Fibroblast of lung (primary cell): ENCODE results near the gene ZMAT3. TPM values are rescaled to one million over a fixed set of nuclear protein-coding genes. Genes with fewer than 3 reads are reported as not detected.

Experiments used
- DNase-seq, 2 donors: peaks; one replicate each; pipeline versions ENCODE4 v3.0.0 to v3.0.0-alpha.2; 2010; ENCODE audit warnings: low read depth in 2 of 2
- H2AFZ ChIP-seq: 2 replicates; pipeline ENCODE4 v1.5.1; 2012; ENCODE audit warnings: low read length, control low read depth, inconsistent platforms
- H3K27ac ChIP-seq: 2 replicates; pipeline ENCODE4 v1.5.1; 2011; ENCODE audit warnings: low read length, control low read depth; ENCODE audit not compliant: insufficient read depth
- H3K27me3 ChIP-seq: 2 replicates; pipeline ENCODE4 v1.5.1; 2011; ENCODE audit warnings: mild to moderate bottlenecking, low read length; ENCODE audit not compliant: control insufficient read depth, insufficient read depth
- H3K36me3 ChIP-seq: 2 replicates; pipeline ENCODE4 v1.5.1; 2011; ENCODE audit warnings: low read length; ENCODE audit not compliant: control insufficient read depth, insufficient read depth
- H3K4me1 ChIP-seq: 2 replicates; pipeline ENCODE4 v1.5.1; 2011; ENCODE audit warnings: low read length; ENCODE audit not compliant: control insufficient read depth, insufficient read depth; ENCODE audit errors: extremely low read depth
- H3K4me2 ChIP-seq: 2 replicates; pipeline ENCODE4 v1.5.1; 2011; ENCODE audit warnings: low read length, control low read depth; ENCODE audit not compliant: insufficient read depth; ENCODE audit errors: extremely low read depth
- H3K4me3 ChIP-seq, 4 experiments: fragments of 200-600 bp in 1 of 4; sonication (generic) in 1 of 4; replicated peaks in 1 of 4; 2 replicates each; pipeline ENCODE4 v1.5.1; 2011 to 2016; ENCODE audit warnings: low read length in 4 of 4, low read depth in 3 of 4, mild to moderate bottlenecking in 3 of 4, control low read depth in 2 of 4, inconsistent platforms in 1 of 4, mixed read lengths in 1 of 4; ENCODE audit not compliant: insufficient read depth in 1 of 4; ENCODE audit errors: control extremely low read depth in 1 of 4
- H3K79me2 ChIP-seq: 2 replicates; pipeline ENCODE4 v1.5.1; 2012; ENCODE audit warnings: mild to moderate bottlenecking, low read length, inconsistent platforms; ENCODE audit not compliant: control insufficient read depth, insufficient read depth
- H3K9ac ChIP-seq: 2 replicates; pipeline ENCODE4 v1.5.1; 2011; ENCODE audit warnings: mild to moderate bottlenecking, low read length, control low read depth; ENCODE audit not compliant: insufficient read depth
- H3K9me3 ChIP-seq: 2 replicates; pipeline ENCODE4 v1.5.1; 2012; ENCODE audit warnings: low read depth, low read length; ENCODE audit not compliant: control insufficient read depth, insufficient read depth
- H4K20me1 ChIP-seq: 2 replicates; pipeline ENCODE4 v1.5.1; 2011; ENCODE audit warnings: low read length; ENCODE audit not compliant: control insufficient read depth, insufficient read depth; ENCODE audit errors: extremely low read depth
- CTCF ChIP-seq, 2 donors: IDR thresholded peaks in 1 of 2; conservative IDR thresholded peaks in 1 of 2; 1 replicate in 1 of 2; 2 replicates in 1 of 2; pipeline ENCODE4 v1.5.1; 2011 to 2012; ENCODE audit warnings: low read length in 2 of 2, control low read depth in 1 of 2, inconsistent platforms in 1 of 2, low read depth in 1 of 2, mild to moderate bottlenecking in 1 of 2
- EZH2 ChIP-seq: IDR thresholded peaks from 2 replicates; pipeline ENCODE4 v1.5.1; 2012; ENCODE audit warnings: low read length, control low read depth, mild to moderate bottlenecking; ENCODE audit errors: missing control alignments
- polyA plus RNA-seq, 2 donors: library from polyadenylated mRNA; depleted of rRNA in 1 of 2; stranded (reverse) in 1 of 2; unstranded in 1 of 2; fragments of >200 nt; gene quantifications; 2 replicates each; pipeline ENCODE4 v1.2.1, GENCODE V29; 2011 to 2012; ENCODE audit warnings: missing spikeins in 1 of 2
- total RNA-seq: library from RNA; depleted of rRNA; stranded (reverse); fragments of >200 nt; gene quantifications from 2 replicates; pipeline ENCODE4 v1.2.1, GENCODE V29; 2014

The ZMAT3 gene
- total and polyA plus RNA-seq, 2 donors (not counting 1 experiment from before 2014, with no cell fraction given) = 34.3 to 34.8 TPM

- H3K9ac ChIP-seq = no peak overlapping the region
- H3K9me3 ChIP-seq = no peaks in the 10 kb centered on the region
- TF ChIP-seq EZH2 = no peak
- no peak for TF ChIP-seq CTCF (conservative IDR thresholded peaks at IDR 0.05 in 1 of 2, IDR thresholded peaks at IDR 0.05 in 1 of 2; ENCODE audit: low read depth in 1 of 2, low read length in 2 of 2)
- H3K27ac ChIP-seq = no peak overlapping the region
- H3K4me3 ChIP-seq = no peak overlapping the region
- H3K27me3 ChIP-seq = no peaks in the 10 kb centered on the region
- H3K36me3 ChIP-seq = peaks cover 1% of the 10 kb centered on the region
- peaks cover 9% of the 10 kb centered on the region for H3K4me1 ChIP-seq
- no peak overlapping the region for H2AFZ ChIP-seq
- no peak overlapping the region for H3K4me2 ChIP-seq
- peaks cover 29% of the 10 kb centered on the region for H3K79me2 ChIP-seq
- no peaks in the 10 kb centered on the region for H4K20me1 ChIP-seq
- DNase-seq = no peak
These were observed 33.3 kb downstream of the ZMAT3 start for GRCh38 chr3:179038216-179038898.

- H3K36me3 ChIP-seq = peaks cover 1% of the 10 kb centered on the region
- peaks cover 9% of the 10 kb centered on the region for H3K4me1 ChIP-seq
- TF ChIP-seq EZH2 (no peak), CTCF (conservative IDR thresholded peaks at IDR 0.05 in 1 of 2, IDR thresholded peaks at IDR 0.05 in 1 of 2; ENCODE audit: low read depth in 1 of 2, low read length in 2 of 2) (no peak)
- no peak overlapping the region for H3K4me3 ChIP-seq
- H3K27ac ChIP-seq = peak overlapping the region; percentile 17
- H2AFZ ChIP-seq = no peak overlapping the region
- no peaks in the 10 kb centered on the region for H4K20me1 ChIP-seq
- peaks cover 29% of the 10 kb centered on the region for H3K79me2 ChIP-seq
- no peak overlapping the region for H3K9ac ChIP-seq
- H3K27me3 ChIP-seq = no peaks in the 10 kb centered on the region
- peak; percentile 42 to 97 for DNase-seq
- H3K4me2 ChIP-seq = no peak overlapping the region
- H3K9me3 ChIP-seq = no peaks in the 10 kb centered on the region
These were observed 34.3 kb downstream of the ZMAT3 start for GRCh38 chr3:179037351-179037750.

- Histone ChIP-seq H3K79me2 (peaks cover 29% of the 10 kb centered on the region), H3K4me3 (no peak overlapping the region), H3K27ac (no peak overlapping the region), H2AFZ (no peak overlapping the region), H4K20me1 (no peaks in the 10 kb centered on the region), H3K36me3 (peaks cover 1% of the 10 kb centered on the region), H3K4me2 (no peak overlapping the region), H3K4me1 (peaks cover 9% of the 10 kb centered on the region), H3K27me3 (no peaks in the 10 kb centered on the region), H3K9ac (no peak overlapping the region), H3K9me3 (no peaks in the 10 kb centered on the region)
- DNase-seq = no peak
- TF ChIP-seq CTCF (conservative IDR thresholded peaks at IDR 0.05 in 1 of 2, IDR thresholded peaks at IDR 0.05 in 1 of 2; ENCODE audit: low read depth in 1 of 2, low read length in 2 of 2) (no peak), EZH2 (no peak)
These were observed 34.8 kb downstream of the ZMAT3 start for GRCh38 chr3:179036626-179037300.
